HepG2 (cell line): ENCODE results near the gene EIF4EBP3. TPM values are rescaled to one million over a fixed set of nuclear protein-coding genes. Genes with fewer than 3 reads are reported as not detected.
A peak's percentile ranks its signal among the peaks of the same experiment; 100 is the strongest.

Experiments
- CREM ChIP-seq, 2 experiments: sonication (generic) in 1 of 2; formaldehyde crosslinking in 1 of 2; IDR thresholded peaks; 2 replicates each; pipeline versions ENCODE4 v1.4.0 to v1.6.1; 2016 to 2020; ENCODE audit warnings: antibody characterized with exemption in 1 of 2, mild to moderate bottlenecking in 1 of 2, missing genetic modification reagents in 1 of 2
- HNRNPLL ChIP-seq: fragments of 200-400 bp; formaldehyde crosslinking; IDR thresholded peaks from 2 replicates; pipeline ENCODE4 v1.6.1; 2017; ENCODE audit warnings: mild to moderate bottlenecking, low read depth, low read length; ENCODE audit not compliant: poor library complexity, severe bottlenecking
- HOXA3 ChIP-seq: sonication (generic); formaldehyde crosslinking; IDR thresholded peaks from 2 replicates; pipeline ENCODE4 v1.5.0; 2020; ENCODE audit warnings: missing genetic modification reagents
- NFATC3 ChIP-seq: sonication (generic); formaldehyde crosslinking; IDR thresholded peaks from 2 replicates; pipeline ENCODE4 v1.5.1; 2020; ENCODE audit warnings: mild to moderate bottlenecking, missing genetic modification reagents
- PHF21A ChIP-seq: sonication (generic); formaldehyde crosslinking; IDR thresholded peaks from 2 replicates; pipeline ENCODE4 v1.5.0; 2020; ENCODE audit warnings: mild to moderate bottlenecking, missing genetic modification reagents
- RARG ChIP-seq: sonication (generic); formaldehyde crosslinking; IDR thresholded peaks from 2 replicates; pipeline ENCODE4 v1.4.0; 2020; ENCODE audit warnings: low read depth, mild to moderate bottlenecking, missing genetic modification reagents
- TP53 ChIP-seq: sonication (generic); formaldehyde crosslinking; conservative IDR thresholded peaks from 2 replicates; pipeline ENCODE4 v1.4.0; 2020; ENCODE audit warnings: missing genetic modification reagents
- ZIK1 ChIP-seq: sonication (generic); formaldehyde crosslinking; IDR thresholded peaks from 2 replicates; pipeline ENCODE4 v1.5.0; 2020; ENCODE audit warnings: mild to moderate bottlenecking, low read depth, missing genetic modification reagents, borderline replicate concordance
- ZNF225 ChIP-seq: sonication (generic); formaldehyde crosslinking; IDR thresholded peaks from 2 replicates; pipeline ENCODE4 v1.4.0; 2020; ENCODE audit warnings: mild to moderate bottlenecking, missing genetic modification reagents
- ZNF337 ChIP-seq: sonication (generic); formaldehyde crosslinking; IDR thresholded peaks from 2 replicates; pipeline ENCODE4 v1.5.1; 2020; ENCODE audit warnings: missing genetic modification reagents, low read depth, mild to moderate bottlenecking, borderline replicate concordance
- ZNF547 ChIP-seq: sonication (generic); formaldehyde crosslinking; IDR thresholded peaks from 2 replicates; pipeline ENCODE4 v1.5.1; 2020; ENCODE audit warnings: mild to moderate bottlenecking, missing genetic modification reagents
- ZNF878 ChIP-seq: sonication (generic); formaldehyde crosslinking; IDR thresholded peaks from 2 replicates; pipeline ENCODE4 v1.8.1; 2023; ENCODE audit warnings: mild to moderate bottlenecking, missing genetic modification reagents, moderate library complexity
- polyA plus RNA-seq, 8 experiments: library from polyadenylated mRNA; depleted of rRNA in 3 of 8; stranded (reverse) in 7 of 8; unstranded in 1 of 8; fragments of >200 nt; fragmentation: Illumina TruSeq in 4 of 8; extraction: Trizol in 4 of 8; gene quantifications; 2 replicates each; pipeline versions ENCODE4 v1.2.1 to v1.2.3, GENCODE V29; 2011 to 2016; ENCODE audit warnings: low read depth in 4 of 8, missing spikeins in 1 of 8, mixed read lengths in 1 of 8; ENCODE audit not compliant: insufficient read depth in 1 of 8
- total RNA-seq, 5 experiments: library from RNA; depleted of rRNA; stranded (reverse); fragments of >200 nt; fragmentation: Illumina TruSeq; extraction: Trizol; gene quantifications; 2 replicates each; pipeline ENCODE4 v1.2.3, GENCODE V29; 2016; ENCODE audit warnings: low read depth in 1 of 5
- TF ChIP-seq, protein P1 (sequence below): IDR thresholded peaks from 2 replicates; pipeline ENCODE4 v1.6.1; 2016; ENCODE audit warnings: mild to moderate bottlenecking
- TF ChIP-seq, protein P2 (sequence below): sonication (generic); formaldehyde crosslinking; IDR thresholded peaks from 2 replicates; pipeline ENCODE4 v1.4.0; 2020; ENCODE audit warnings: missing genetic modification reagents, borderline replicate concordance
- TF ChIP-seq, protein P3 (sequence below): sonication (generic); formaldehyde crosslinking; IDR thresholded peaks from 2 replicates; pipeline ENCODE4 v1.5.0; 2020; ENCODE audit warnings: mild to moderate bottlenecking, low read depth, missing genetic modification reagents, borderline replicate concordance
- TF ChIP-seq, protein P4 (sequence below): sonication (generic); formaldehyde crosslinking; IDR thresholded peaks from 2 replicates; pipeline ENCODE4 v1.4.0; 2020; ENCODE audit warnings: missing genetic modification reagents
- TF ChIP-seq, protein P5 (sequence below): sonication (generic); formaldehyde crosslinking; IDR thresholded peaks from 2 replicates; pipeline ENCODE4 v1.5.0; 2020; ENCODE audit warnings: mild to moderate bottlenecking, missing genetic modification reagents

EIF4EBP3 gene
- total and polyA plus RNA-seq, 2 of the 13 experiments (the other 11 are each of a cell fraction or from before 2014, with no cell fraction given) = 0.61 to 1.7 TPM

DNA sequence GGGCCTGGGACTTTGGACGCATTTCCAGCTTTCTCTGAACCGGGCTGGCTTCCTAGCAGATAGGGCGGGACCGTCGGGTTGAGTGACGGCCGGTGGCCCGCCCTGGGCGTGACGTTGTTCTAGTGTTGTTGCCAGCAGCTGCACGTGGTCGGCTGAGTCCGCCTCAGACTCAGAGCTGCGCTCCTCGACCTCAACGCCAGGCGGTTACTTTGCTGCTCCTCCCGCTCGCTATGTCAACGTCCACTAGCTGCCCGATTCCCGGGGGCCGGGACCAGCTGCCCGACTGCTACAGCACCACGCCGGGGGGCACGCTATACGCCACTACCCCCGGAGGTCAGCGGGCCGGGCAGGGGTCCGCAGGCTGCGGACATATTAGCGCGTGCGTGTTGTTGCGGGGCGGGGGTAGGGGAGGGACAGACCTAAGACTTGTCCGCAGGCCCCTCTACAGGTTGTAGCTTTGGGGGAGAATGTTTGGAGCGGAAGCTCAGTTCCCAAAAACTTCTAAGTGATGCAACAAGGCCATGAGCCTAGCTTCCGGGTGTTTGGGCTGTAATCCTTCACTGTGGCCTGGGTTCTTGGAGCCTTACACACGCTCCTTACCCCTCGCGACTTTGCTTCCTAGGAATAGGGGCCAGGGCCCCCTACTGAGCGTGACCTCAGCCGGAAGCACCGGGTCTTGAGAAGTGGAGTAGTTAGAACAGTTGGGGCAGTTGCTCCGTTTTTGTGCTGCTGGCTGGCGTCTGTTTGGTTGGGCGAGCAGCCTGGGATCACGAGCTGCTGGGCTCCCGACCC lies at the start of gene EIF4EBP3 (continued):
- TF ChIP-seq, protein P1, sequence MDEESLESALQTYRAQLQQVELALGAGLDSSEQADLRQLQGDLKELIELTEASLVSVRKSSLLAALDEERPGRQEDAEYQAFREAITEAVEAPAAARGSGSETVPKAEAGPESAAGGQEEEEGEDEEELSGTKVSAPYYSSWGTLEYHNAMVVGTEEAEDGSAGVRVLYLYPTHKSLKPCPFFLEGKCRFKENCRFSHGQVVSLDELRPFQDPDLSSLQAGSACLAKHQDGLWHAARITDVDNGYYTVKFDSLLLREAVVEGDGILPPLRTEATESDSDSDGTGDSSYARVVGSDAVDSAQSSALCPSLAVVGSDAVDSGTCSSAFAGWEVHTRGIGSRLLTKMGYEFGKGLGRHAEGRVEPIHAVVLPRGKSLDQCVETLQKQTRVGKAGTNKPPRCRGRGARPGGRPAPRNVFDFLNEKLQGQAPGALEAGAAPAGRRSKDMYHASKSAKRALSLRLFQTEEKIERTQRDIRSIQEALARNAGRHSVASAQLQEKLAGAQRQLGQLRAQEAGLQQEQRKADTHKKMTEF (CRISPR knock-in tag) = peak; percentile 85
- TF ChIP-seq, protein P2, sequence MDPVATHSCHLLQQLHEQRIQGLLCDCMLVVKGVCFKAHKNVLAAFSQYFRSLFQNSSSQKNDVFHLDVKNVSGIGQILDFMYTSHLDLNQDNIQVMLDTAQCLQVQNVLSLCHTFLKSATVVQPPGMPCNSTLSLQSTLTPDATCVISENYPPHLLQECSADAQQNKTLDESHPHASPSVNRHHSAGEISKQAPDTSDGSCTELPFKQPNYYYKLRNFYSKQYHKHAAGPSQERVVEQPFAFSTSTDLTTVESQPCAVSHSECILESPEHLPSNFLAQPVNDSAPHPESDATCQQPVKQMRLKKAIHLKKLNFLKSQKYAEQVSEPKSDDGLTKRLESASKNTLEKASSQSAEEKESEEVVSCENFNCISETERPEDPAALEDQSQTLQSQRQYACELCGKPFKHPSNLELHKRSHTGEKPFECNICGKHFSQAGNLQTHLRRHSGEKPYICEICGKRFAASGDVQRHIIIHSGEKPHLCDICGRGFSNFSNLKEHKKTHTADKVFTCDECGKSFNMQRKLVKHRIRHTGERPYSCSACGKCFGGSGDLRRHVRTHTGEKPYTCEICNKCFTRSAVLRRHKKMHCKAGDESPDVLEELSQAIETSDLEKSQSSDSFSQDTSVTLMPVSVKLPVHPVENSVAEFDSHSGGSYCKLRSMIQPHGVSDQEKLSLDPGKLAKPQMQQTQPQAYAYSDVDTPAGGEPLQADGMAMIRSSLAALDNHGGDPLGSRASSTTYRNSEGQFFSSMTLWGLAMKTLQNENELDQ (CRISPR knock-in tag) = no peak
- TF ChIP-seq RARG = no peak
- peak; percentile 56; the same call in 1 of the 2 replicates for TF ChIP-seq ZNF337 (CRISPR knock-in tag)
- TF ChIP-seq TP53 (CRISPR knock-in tag) = 0 out of 2 replicates have a peak, but pooled peaks have one; percentile 48
- TF ChIP-seq, protein P3, sequence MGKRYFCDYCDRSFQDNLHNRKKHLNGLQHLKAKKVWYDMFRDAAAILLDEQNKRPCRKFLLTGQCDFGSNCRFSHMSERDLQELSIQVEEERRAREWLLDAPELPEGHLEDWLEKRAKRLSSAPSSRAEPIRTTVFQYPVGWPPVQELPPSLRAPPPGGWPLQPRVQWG (CRISPR knock-in tag) = no peak
- peak; percentile 83 for TF ChIP-seq HOXA3
- TF ChIP-seq ZNF547 (CRISPR knock-in tag) = 0 out of 2 replicates have a peak, but pooled peaks have one; percentile 40
- TF ChIP-seq NFATC3 (CRISPR knock-in tag) = peak; percentile 62; the same call in 1 of the 2 replicates
- no peak for TF ChIP-seq ZIK1 (CRISPR knock-in tag)
- TF ChIP-seq, protein P4, sequence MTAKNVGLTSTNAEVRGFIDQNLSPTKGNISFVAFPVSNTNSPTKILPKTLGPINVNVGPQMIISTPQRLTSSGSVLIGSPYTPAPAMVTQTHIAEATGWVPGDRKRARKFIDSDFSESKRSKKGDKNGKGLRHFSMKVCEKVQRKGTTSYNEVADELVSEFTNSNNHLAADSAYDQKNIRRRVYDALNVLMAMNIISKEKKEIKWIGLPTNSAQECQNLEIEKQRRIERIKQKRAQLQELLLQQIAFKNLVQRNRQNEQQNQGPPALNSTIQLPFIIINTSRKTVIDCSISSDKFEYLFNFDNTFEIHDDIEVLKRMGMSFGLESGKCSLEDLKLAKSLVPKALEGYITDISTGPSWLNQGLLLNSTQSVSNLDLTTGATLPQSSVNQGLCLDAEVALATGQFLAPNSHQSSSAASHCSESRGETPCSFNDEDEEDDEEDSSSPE = peak; percentile 78
- TF ChIP-seq, protein P5, sequence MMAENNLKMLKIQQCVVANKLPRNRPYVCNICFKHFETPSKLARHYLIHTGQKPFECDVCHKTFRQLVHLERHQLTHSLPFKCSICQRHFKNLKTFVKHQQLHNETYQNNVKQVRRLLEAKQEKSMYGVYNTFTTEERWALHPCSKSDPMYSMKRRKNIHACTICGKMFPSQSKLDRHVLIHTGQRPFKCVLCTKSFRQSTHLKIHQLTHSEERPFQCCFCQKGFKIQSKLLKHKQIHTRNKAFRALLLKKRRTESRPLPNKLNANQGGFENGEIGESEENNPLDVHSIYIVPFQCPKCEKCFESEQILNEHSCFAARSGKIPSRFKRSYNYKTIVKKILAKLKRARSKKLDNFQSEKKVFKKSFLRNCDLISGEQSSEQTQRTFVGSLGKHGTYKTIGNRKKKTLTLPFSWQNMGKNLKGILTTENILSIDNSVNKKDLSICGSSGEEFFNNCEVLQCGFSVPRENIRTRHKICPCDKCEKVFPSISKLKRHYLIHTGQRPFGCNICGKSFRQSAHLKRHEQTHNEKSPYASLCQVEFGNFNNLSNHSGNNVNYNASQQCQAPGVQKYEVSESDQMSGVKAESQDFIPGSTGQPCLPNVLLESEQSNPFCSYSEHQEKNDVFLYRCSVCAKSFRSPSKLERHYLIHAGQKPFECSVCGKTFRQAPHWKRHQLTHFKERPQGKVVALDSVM (CRISPR knock-in tag) = no peak
- TF ChIP-seq HNRNPLL = peak; percentile 58
- peak; percentile 80 for TF ChIP-seq CREM (IDR thresholded peaks at IDR 0.05)
- no peak for TF ChIP-seq CREM (CRISPR knock-in tag; IDR thresholded peaks at IDR 0.05)
- 0 out of 2 replicates have a peak, but pooled peaks have one; percentile 63 for TF ChIP-seq PHF21A (CRISPR knock-in tag)
- TF ChIP-seq ZNF878 (CRISPR knock-in tag) = 0 out of 2 replicates have a peak, but pooled peaks have one; percentile 1
- no peak for TF ChIP-seq ZNF225 (CRISPR knock-in tag)
